HepG2 (cell line): ENCODE data around the gene RNF5. TPM values are rescaled to one million over a fixed set of nuclear protein-coding genes. Genes with fewer than 3 reads are reported as not detected.

Experiments
- ADNP ChIP-seq: sonication (generic); formaldehyde crosslinking; IDR thresholded peaks from 2 replicates; pipeline ENCODE4 v1.4.0; 2020; ENCODE audit warnings: missing genetic modification reagents
- CBFB ChIP-seq: sonication (generic); formaldehyde crosslinking; IDR thresholded peaks from 2 replicates; pipeline ENCODE4 v1.4.0; 2020; ENCODE audit warnings: missing genetic modification reagents
- CREM ChIP-seq, 2 experiments: sonication (generic) in 1 of 2; formaldehyde crosslinking in 1 of 2; IDR thresholded peaks; 2 replicates each; pipeline versions ENCODE4 v1.4.0 to v1.6.1; 2016 to 2020; ENCODE audit warnings: antibody characterized with exemption in 1 of 2, mild to moderate bottlenecking in 1 of 2, missing genetic modification reagents in 1 of 2
- FOXO1 ChIP-seq: sonication (generic); formaldehyde crosslinking; IDR thresholded peaks from 2 replicates; pipeline ENCODE4 v1.4.0; 2020; ENCODE audit warnings: missing genetic modification reagents
- GATAD1 ChIP-seq: IDR thresholded peaks from 2 replicates; pipeline ENCODE4 v1.6.1; 2016; ENCODE audit warnings: missing genetic modification reagents, missing compliant biosample characterization
- HOXD1 ChIP-seq: sonication (generic); formaldehyde crosslinking; IDR thresholded peaks from 2 replicates; pipeline ENCODE4 v1.5.0; 2020; ENCODE audit warnings: missing genetic modification reagents
- MEIS1 ChIP-seq: sonication (generic); formaldehyde crosslinking; IDR thresholded peaks from 2 replicates; pipeline ENCODE4 v1.9.0; 2021; ENCODE audit warnings: mild to moderate bottlenecking, missing genetic modification reagents, moderate library complexity, borderline replicate concordance
- MIER2 ChIP-seq: IDR thresholded peaks from 2 replicates; pipeline ENCODE4 v1.6.1; 2016; ENCODE audit warnings: missing biosample characterization, missing genetic modification reagents
- NFKBIZ ChIP-seq: IDR thresholded peaks from 2 replicates; pipeline ENCODE4 v1.6.1; 2018; ENCODE audit warnings: missing genetic modification reagents, missing compliant biosample characterization
- NR2C2 ChIP-seq: sonication (generic); formaldehyde crosslinking; IDR thresholded peaks from 2 replicates; pipeline ENCODE4 v1.4.0; 2020; ENCODE audit warnings: missing genetic modification reagents, mild to moderate bottlenecking, moderate library complexity, borderline replicate concordance
- PCBP2 ChIP-seq: fragments of 200-400 bp; formaldehyde crosslinking; optimal IDR thresholded peaks from 2 replicates; pipeline ENCODE3; 2018; ENCODE audit warnings: low read length, low read depth; ENCODE audit not compliant: poor library complexity, severe bottlenecking
- REXO4 ChIP-seq: sonication (generic); formaldehyde crosslinking; IDR thresholded peaks from 2 replicates; pipeline ENCODE4 v1.8.0; 2022; ENCODE audit warnings: missing genetic modification reagents, mild to moderate bottlenecking, borderline replicate concordance
- SALL2 ChIP-seq: sonication (generic); formaldehyde crosslinking; IDR thresholded peaks from 2 replicates; pipeline ENCODE4 v1.8.1; 2023; ENCODE audit warnings: mild to moderate bottlenecking, missing genetic modification reagents, inconsistent platforms
- SIX1 ChIP-seq: sonication (generic); formaldehyde crosslinking; IDR thresholded peaks from 2 replicates; pipeline ENCODE4 v1.4.0; 2020; ENCODE audit warnings: missing genetic modification reagents, borderline replicate concordance
- SP140L ChIP-seq: sonication (generic); formaldehyde crosslinking; IDR thresholded peaks from 2 replicates; pipeline ENCODE4 v1.4.0; 2020; ENCODE audit warnings: missing genetic modification reagents, borderline replicate concordance
- ZFX ChIP-seq: sonication (generic); formaldehyde crosslinking; IDR thresholded peaks from 2 replicates; pipeline ENCODE4 v1.4.0; 2020; ENCODE audit warnings: mild to moderate bottlenecking, low read depth, missing genetic modification reagents, moderate library complexity
- ZIK1 ChIP-seq: sonication (generic); formaldehyde crosslinking; IDR thresholded peaks from 2 replicates; pipeline ENCODE4 v1.5.0; 2020; ENCODE audit warnings: mild to moderate bottlenecking, low read depth, missing genetic modification reagents, borderline replicate concordance
- ZKSCAN5 ChIP-seq: sonication (generic); formaldehyde crosslinking; IDR thresholded peaks from 2 replicates; pipeline ENCODE4 v1.5.1; 2020; ENCODE audit warnings: mild to moderate bottlenecking, missing genetic modification reagents
- ZNF263 ChIP-seq: sonication (generic); formaldehyde crosslinking; IDR thresholded peaks from 2 replicates; pipeline ENCODE4 v1.4.0; 2020; ENCODE audit warnings: missing genetic modification reagents
- ZNF331 ChIP-seq: sonication (generic); formaldehyde crosslinking; IDR thresholded peaks from 2 replicates; pipeline ENCODE4 v1.4.0; 2020; ENCODE audit warnings: missing genetic modification reagents
- ZNF510 ChIP-seq: sonication (generic); formaldehyde crosslinking; IDR thresholded peaks from 2 replicates; pipeline ENCODE4 v1.4.0; 2020; ENCODE audit warnings: low read depth, mild to moderate bottlenecking, missing genetic modification reagents
- ZNF670 ChIP-seq: sonication (generic); formaldehyde crosslinking; IDR thresholded peaks from 2 replicates; pipeline ENCODE4 v1.8.0; 2022; ENCODE audit warnings: mild to moderate bottlenecking, missing genetic modification reagents, borderline replicate concordance
- ZNF891 ChIP-seq: sonication (generic); formaldehyde crosslinking; IDR thresholded peaks from 2 replicates; pipeline ENCODE4 v1.5.0; 2020; ENCODE audit warnings: mild to moderate bottlenecking, missing genetic modification reagents
- polyA plus RNA-seq, 8 experiments: library from polyadenylated mRNA; depleted of rRNA in 3 of 8; stranded (reverse) in 7 of 8; unstranded in 1 of 8; fragments of >200 nt; fragmentation: Illumina TruSeq in 4 of 8; extraction: Trizol in 4 of 8; gene quantifications; 2 replicates each; pipeline versions ENCODE4 v1.2.1 to v1.2.3, GENCODE V29; 2011 to 2016; ENCODE audit warnings: low read depth in 4 of 8, missing spikeins in 1 of 8, mixed read lengths in 1 of 8; ENCODE audit not compliant: insufficient read depth in 1 of 8
- total RNA-seq, 5 experiments: library from RNA; depleted of rRNA; stranded (reverse); fragments of >200 nt; fragmentation: Illumina TruSeq; extraction: Trizol; gene quantifications; 2 replicates each; pipeline ENCODE4 v1.2.3, GENCODE V29; 2016; ENCODE audit warnings: low read depth in 1 of 5
- TF ChIP-seq, protein P1 (sequence below): IDR thresholded peaks from 2 replicates; pipeline ENCODE4 v1.6.1; 2016
- TF ChIP-seq, protein P2 (sequence below): sonication (generic); formaldehyde crosslinking; IDR thresholded peaks from 2 replicates; pipeline ENCODE4 v1.5.0; 2020; ENCODE audit warnings: missing genetic modification reagents
- TF ChIP-seq, protein P3 (sequence below): sonication (generic); formaldehyde crosslinking; IDR thresholded peaks from 2 replicates; pipeline ENCODE4 v1.4.0; 2020; ENCODE audit warnings: mild to moderate bottlenecking, missing genetic modification reagents

The RNF5 gene
- total and polyA plus RNA-seq, 2 of the 13 experiments (the other 11 are each of a cell fraction or from before 2014, with no cell fraction given) = 98.0 to 131 TPM

DNA sequence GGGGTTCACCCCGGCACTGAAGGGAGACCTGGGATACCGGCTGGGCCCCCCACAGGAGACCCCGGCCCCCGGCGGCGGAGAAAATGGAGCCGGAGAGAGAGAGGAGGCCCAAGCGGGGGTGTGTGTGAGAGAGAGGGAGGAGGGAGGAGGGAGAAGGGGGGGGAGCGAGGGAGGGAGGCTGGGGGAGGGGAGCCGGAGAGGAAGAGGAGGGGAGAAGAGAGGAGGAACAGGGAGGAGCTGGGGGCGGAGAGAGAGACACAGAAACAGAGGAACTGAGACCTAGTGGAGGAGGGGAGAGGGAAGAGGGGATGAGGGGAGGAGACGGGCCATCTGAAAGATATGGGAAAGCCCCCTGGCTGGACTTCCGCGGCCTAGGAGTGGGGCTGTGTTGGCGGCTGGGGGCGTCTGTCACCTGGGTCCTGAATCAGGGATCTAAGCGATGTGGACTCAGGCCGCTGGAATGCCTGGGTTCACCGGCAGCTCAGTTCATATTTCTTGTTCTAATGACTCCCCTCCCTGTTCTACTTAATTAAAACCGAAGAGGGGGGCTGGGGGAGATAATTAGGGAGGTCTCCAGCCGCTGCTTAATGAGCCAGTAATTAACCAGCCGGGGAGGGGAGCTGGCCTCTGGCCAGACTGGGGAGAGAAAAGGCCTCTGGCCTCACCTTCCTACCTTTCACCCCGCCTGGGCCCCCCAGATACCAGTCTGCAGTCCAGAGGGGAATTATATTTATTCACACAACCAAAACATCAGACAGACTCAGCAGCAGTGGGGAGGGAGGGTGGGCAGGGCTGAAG is 12.0 kb downstream of the RNF5 start, which contains the start of gene PBX2 (continued):
- TF ChIP-seq, protein P1, sequence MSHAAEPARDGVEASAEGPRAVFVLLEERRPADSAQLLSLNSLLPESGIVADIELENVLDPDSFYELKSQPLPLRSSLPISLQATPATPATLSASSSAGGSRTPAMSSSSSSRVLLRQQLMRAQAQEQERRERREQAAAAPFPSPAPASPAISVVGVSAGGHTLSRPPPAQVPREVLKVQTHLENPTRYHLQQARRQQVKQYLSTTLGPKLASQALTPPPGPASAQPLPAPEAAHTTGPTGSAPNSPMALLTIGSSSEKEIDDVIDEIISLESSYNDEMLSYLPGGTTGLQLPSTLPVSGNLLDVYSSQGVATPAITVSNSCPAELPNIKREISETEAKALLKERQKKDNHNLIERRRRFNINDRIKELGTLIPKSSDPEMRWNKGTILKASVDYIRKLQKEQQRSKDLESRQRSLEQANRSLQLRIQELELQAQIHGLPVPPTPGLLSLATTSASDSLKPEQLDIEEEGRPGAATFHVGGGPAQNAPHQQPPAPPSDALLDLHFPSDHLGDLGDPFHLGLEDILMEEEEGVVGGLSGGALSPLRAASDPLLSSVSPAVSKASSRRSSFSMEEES (CRISPR knock-in tag) = 0 out of 2 replicates have a peak, but pooled peaks have one; percentile 24
- TF ChIP-seq HOXD1 (CRISPR knock-in tag) (no peak), ZFX (CRISPR knock-in tag) (peak; percentile 93), MIER2 (CRISPR knock-in tag) (0 out of 2 replicates have a peak, but pooled peaks have one; percentile 30), SIX1 (CRISPR knock-in tag) (peak; percentile 41; the same call in 1 of the 2 replicates), PCBP2 (peak; percentile 81), CREM (IDR thresholded peaks at IDR 0.05) (peak; percentile 34; the same call in 1 of the 2 replicates), CREM (CRISPR knock-in tag; IDR thresholded peaks at IDR 0.05) (no peak), ZNF331 (CRISPR knock-in tag) (no peak), CBFB (0 out of 2 replicates have a peak, but pooled peaks have one; percentile 47), ZNF670 (0 out of 2 replicates have a peak, but pooled peaks have one; percentile 23), SALL2 (CRISPR knock-in tag) (0 out of 2 replicates have a peak, but pooled peaks have one; percentile 72), ZIK1 (CRISPR knock-in tag) (no peak), REXO4 (CRISPR knock-in tag) (no peak), NR2C2 (CRISPR knock-in tag) (peak; percentile 37; the same call in 1 of the 2 replicates), NFKBIZ (CRISPR knock-in tag) (peak; percentile 17; the same call in 1 of the 2 replicates), ADNP (CRISPR knock-in tag) (no peak), ZNF263 (CRISPR knock-in tag) (peak; percentile 99), ZNF510 (CRISPR knock-in tag) (peak; percentile 72; the same call in 1 of the 2 replicates), ZNF891 (peak; percentile 55; the same call in 1 of the 2 replicates), GATAD1 (CRISPR knock-in tag) (peak; percentile 66; the same call in 1 of the 2 replicates), ZKSCAN5 (CRISPR knock-in tag) (peak; percentile 86), SP140L (CRISPR knock-in tag) (0 out of 2 replicates have a peak, but pooled peaks have one; percentile 50), FOXO1 (peak; percentile 43; the same call in 1 of the 2 replicates), MEIS1 (CRISPR knock-in tag) (no peak)
- TF ChIP-seq, protein P2, sequence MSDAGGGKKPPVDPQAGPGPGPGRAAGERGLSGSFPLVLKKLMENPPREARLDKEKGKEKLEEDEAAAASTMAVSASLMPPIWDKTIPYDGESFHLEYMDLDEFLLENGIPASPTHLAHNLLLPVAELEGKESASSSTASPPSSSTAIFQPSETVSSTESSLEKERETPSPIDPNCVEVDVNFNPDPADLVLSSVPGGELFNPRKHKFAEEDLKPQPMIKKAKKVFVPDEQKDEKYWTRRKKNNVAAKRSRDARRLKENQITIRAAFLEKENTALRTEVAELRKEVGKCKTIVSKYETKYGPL (CRISPR knock-in tag) = no peak
- TF ChIP-seq, protein P3, sequence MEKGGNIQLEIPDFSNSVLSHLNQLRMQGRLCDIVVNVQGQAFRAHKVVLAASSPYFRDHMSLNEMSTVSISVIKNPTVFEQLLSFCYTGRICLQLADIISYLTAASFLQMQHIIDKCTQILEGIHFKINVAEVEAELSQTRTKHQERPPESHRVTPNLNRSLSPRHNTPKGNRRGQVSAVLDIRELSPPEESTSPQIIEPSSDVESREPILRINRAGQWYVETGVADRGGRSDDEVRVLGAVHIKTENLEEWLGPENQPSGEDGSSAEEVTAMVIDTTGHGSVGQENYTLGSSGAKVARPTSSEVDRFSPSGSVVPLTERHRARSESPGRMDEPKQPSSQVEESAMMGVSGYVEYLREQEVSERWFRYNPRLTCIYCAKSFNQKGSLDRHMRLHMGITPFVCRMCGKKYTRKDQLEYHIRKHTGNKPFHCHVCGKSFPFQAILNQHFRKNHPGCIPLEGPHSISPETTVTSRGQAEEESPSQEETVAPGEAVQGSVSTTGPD (CRISPR knock-in tag) = 0 out of 2 replicates have a peak, but pooled peaks have one; percentile 48
